Measurements from ENCODE around the gene LRGUK.
"Not testable (repeated sequence)": the region's sequence is repeated elsewhere in the genome, so short reads cannot be mapped to it uniquely, and the experiment has no call there.

Gene LRGUK, protein sequence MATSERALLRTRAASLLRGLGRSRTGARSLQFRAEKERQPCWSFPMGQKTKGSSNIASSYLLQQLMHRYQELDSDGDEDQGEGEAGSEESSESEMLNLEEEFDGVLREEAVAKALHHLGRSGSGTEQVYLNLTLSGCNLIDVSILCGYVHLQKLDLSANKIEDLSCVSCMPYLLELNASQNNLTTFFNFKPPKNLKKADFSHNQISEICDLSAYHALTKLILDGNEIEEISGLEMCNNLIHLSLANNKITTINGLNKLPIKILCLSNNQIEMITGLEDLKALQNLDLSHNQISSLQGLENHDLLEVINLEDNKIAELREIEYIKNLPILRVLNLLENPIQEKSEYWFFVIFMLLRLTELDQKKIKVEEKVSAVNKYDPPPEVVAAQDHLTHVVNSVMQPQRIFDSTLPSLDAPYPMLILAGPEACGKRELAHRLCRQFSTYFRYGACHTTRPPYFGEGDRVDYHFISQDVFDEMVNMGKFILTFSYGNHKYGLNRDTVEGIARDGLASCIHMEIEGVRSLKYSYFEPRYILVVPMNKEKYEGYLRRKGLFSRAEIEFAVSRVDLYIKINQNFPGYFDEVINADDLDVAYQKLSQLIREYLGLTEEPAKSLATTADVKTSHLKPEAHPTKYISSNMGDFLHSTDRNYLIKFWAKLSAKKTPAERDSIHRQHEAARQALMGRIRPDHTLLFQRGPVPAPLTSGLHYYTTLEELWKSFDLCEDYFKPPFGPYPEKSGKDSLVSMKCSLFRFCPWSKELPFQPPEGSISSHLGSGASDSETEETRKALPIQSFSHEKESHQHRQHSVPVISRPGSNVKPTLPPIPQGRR

DNA sequence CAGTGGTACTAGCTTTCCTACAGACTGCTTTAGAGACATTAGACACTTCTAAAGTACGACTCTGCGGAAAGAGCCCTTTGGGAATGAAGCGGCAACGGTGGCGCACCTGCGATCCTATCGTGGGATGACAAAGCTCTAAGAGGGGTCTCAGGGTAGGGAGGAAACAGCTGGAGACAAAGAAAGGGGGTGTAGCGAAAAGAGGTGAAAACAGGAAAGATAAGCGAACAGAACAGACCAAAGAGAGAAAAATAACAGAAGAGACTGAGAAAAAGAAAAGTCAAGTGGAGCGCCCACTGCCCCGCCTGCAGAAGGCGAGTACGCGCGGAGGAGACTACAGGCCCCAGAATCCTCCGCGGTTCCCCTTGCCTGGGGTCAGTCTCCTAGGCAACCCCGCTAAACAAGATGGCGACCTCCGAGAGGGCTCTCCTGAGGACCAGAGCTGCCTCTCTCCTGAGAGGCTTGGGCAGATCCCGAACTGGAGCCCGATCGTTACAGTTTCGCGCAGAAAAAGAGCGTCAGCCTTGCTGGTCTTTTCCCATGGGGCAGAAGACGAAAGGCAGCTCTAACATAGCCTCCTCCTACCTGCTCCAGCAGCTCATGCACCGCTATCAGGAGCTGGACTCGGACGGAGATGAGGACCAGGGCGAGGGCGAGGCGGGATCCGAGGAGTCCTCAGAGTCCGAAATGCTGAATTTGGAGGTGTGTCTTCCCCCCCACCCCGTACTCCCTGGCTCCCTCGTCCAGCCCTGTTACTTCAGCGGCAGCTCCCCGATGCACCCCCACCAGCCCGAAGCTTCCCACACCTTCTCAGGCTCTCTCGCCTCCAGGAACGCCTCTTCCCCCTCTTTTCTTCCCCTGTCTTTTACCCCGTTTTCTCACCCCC lies at the start of gene LRGUK:
TSS of gene LRGUK (plus strand) at position 375 of the 883 bp plus-strand sequence. CDS start at position 403, 28 bp downstream.
- peak; percentile 87 for DNase-seq (ENCODE audit: low spot score)

DNA sequence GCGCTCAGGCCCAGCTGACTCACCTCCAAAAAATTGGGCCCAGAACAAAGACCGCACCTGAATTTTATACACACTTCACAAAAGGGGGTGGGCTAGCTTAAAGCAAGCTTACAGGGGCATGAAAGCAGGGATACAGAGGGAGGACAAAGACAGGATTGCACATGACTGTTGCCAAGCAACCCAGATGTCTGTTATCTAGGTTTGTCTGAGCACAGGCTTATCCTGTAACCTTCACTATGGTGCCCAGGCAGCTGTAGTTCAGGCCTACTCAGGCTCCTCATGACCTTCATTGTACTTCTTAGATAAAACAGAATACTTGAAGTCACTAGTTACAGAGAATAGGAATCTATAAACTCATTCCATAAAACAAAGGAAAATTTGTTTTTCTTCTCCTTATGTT lies 49.6 kb upstream of the LRGUK start:
- not testable (repeated sequence) for DNase-seq (ENCODE audit: low spot score)

DNA sequence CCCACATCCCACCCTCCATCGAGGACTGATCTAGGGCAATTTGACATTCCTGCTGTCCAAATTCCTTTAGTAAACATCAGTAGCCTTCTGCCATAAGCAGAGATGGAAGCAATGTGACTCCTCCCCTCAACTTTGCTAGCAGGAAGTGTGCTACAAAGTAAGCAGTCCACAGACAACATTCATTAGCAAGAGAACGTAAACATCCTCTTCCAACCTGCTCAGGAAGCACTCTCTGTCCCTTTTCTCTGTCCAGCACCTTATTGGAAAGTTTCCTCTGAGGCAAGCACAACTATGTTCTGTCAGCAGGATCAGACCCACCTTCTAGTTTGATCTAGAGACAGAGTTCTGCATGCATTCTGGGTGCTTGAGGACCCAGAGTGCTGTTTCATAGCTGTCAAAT lies 48.1 kb upstream of the LRGUK start:
- DNase-seq (ENCODE audit: low spot score) = no peak

DNA sequence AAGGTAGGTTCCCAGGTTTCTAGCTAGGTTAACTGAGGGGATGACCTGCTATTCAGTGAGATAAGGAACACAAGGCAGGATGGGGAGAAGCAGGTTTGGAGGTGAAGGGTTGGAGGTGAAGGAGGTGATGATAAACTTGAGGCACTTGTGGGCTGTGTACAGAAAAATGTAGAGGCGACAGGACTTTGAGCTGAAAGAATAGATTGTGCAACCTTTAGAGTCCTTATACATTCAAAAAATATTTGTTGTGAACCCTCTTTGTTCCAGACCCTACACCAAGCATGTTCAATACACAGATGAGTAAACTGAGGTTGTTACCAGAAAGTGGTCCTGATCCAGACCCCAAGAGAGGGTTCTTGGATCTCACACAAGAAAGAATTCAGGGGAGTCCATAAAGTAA lies 45.4 kb upstream of the LRGUK start:
- DNase-seq (ENCODE audit: low spot score) = no peak

DNA sequence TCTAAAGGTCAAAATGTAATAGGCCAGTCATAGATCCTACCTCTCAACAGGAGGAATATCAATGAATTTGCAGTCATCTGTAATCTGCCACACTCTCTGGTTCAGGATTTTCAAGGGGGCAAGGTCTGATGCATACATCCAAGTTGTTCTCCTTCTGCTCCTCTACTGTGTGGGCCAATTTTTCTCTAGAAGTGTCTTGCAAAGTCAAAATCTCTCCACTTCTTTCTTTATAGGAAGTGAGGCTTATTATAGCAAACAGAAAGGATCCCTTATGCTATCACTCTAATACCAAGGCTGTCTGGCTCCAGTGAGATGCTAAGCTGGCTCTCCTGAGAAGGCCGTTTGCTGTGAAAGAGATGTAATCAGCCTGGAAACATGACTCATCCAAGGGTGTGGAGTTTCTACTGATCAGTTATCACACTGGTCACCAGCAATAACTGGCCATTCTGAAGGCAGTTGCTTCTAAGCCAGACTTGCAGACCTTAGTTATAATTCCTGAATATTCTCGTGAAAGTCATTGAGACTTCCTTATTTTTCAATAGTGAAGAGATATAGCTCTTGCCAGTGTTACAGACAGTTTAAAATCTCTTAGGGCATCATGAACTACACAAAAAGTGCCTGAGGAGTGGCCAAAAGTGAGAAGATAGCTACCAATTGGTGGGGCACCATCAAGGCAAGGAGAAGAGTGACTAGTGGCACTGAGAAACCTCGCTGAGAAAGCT lies 43.2 kb upstream of the LRGUK start:
- no peak for DNase-seq (ENCODE audit: low spot score)

DNA sequence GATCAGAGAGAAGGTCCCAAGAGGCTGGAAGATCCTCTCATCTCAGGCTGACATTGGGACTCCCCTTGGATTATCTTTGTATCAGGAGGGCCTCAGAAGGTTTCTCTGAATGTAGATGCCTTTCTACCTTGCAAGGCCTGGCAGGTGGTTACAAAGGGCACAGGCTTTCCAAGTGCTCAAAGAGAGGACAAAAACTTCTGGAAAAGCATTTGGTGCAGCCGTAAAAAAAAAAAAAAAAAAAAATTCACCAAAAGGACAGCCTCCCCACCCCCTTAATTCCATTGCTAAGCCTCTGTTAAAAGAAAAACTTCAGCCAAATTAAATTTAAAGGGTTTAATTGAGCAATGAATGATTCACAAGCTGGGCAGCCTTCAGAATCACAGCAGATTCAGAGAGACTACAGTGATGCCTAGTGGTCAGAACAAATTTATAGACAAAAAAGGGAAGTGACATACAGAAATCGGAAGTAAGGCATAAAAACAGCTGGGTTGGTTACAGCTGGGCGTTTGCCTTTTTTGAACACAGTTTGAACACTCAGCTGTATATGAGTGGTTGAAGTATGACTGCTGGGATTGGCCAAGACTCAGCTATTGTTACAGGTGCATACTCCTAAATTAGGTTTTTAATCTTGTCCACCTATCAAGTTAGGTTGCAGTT lies 42.5 kb upstream of the LRGUK start:
- peak; percentile 10 for DNase-seq (ENCODE audit: low spot score)

DNA sequence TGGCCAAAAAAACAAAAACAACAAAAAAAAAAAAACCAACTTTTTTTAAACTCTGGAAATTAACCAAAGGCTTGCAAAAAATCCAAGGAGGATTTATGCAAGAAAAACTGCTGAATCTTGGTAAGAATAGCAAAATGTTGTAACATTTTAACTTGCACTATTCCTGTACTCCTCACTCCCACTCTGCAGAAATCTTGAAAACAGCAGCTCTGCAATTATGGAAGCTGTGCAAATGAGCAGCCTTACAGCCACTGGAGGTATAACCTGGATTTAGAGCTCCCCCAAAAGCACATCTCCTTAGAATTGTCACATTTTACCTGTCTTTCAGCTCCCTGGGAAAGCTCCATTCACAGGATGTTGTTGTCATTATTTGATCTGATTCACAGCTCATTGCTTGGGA lies 41.8 kb upstream of the LRGUK start:
- DNase-seq (ENCODE audit: low spot score) = no peak

DNA sequence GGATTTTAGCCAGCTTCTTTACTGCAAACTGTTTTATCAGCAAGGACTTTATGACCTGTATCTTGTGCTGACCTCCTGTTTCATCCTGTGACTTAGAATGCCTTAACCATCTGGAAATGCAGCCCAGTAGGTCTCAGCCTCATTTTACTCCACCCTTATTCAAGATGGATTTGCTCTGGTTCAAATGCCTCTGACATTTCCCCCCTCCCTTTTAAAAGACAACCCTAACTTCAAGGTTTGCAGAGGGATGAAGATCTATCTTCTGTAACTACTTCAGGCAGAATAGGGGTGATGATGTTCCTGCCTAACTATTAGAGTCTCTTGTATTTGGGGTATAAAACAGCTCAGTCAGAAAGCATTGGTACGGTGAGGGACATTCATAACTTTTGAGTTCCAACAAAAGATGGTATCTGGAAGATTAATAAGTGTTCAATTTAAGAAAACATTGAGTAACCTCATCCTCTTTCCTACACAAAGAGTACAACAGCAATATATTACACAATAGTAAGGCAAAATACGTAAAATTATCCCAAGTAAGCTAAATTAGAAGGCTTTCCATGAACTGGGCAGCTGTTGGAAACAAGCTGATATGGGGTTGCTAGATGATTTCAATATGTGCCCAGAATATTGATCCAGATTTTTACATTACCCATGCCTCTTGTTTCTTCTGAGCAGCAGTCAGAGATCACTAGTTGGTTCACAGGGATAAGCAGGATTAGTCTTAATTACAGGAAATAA lies 40.0 kb upstream of the LRGUK start:
- DNase-seq (ENCODE audit: low spot score) = no peak

DNA sequence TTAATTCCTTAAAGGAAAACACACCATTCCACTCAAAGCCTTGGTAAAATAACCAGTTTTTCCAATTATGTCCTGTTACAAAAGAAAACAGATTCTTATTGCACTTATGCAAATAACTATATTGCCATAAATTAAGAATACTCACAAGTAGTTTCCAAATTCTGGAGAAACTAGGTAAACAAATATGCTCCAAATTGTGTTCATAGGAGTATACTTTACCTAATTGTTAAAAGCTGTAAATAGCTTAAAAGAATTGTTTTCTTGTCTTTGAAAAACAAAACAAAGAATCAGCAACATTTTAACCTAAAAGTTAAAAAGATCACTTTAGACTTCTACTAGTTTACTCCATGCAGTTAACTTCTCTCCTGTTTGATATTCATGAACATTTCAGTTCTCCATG lies 38.9 kb upstream of the LRGUK start:
- DNase-seq (ENCODE audit: low spot score) = no peak

DNA sequence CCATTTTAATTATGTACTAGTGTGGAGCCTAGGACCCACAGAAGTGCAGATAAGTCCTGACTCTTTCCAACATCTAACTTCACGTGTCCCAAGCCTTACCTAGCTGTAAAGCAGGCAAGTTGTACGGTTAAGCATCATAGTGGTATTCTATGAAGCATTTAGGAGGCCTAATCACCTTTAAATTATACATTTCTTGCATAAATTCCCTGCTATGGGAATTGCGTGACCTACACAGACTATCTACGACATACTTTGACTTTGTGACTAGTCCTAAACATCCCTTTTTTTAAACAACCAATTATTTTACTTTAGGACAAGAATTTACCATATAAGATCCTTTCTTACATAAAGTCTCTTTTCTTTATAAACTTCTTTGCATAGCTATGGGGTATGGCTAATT lies 37.7 kb upstream of the LRGUK start:
- DNase-seq (ENCODE audit: low spot score) = no peak

DNA sequence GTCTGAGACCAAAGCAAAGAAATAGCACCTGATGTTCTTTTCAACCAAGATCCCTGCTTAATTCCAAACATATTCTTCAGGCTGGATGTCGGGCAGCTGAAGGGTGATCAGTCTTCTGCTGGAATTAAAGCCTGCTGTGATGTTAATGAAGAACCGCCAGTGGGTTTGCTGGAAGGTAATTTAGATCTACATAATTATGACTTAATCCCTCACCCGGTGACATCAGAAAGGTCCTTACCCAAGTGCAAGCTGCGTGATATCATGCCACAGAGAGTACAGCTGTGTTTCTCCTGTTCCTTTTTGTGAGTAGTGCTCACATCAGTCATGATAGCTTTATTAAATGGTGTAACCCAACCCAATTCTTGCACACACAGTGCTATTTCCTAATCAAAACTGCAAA lies 29.1 kb upstream of the LRGUK start:
- DNase-seq (ENCODE audit: low spot score) = no peak

DNA sequence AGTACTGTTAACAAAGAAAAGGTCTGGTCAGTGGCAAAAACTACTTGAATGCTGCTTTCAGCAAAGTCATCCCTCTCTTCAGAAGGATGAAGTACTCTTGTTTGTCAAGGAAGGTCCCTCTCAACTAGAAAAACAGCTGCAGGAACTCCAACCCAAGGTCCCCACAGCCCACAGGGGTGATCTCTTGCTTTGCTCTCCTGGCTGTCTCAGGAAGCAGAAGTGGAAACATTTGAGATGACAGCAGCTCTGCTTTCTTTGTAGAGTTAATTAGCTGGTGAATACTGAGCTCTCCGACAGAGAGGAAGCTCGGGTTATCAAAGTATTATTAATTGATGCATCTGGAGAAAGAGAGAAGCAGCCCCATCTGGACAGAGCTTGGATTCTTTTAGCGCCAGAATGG lies 25.4 kb upstream of the LRGUK start:
- DNase-seq (ENCODE audit: low spot score) = no peak

DNA sequence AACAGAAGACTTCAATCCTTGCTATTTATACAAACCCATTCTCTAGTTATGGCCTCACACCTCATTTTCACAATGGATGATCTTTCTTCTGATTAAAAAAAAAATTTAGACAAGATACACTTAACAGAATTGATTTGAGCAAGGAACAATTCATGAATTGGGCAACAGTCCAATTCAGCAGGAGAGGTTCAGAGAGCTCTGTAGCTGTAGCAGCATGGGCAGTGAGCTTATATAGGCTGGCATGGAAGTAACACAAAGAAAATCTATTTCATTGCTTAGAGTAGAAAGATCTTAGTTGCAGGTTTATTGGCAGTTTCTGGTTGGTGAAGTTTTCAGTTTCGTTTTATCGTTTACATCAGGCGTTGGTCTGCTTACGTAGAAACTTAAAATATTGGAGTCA lies 23.0 kb upstream of the LRGUK start:
- no peak for DNase-seq (ENCODE audit: low spot score)

DNA sequence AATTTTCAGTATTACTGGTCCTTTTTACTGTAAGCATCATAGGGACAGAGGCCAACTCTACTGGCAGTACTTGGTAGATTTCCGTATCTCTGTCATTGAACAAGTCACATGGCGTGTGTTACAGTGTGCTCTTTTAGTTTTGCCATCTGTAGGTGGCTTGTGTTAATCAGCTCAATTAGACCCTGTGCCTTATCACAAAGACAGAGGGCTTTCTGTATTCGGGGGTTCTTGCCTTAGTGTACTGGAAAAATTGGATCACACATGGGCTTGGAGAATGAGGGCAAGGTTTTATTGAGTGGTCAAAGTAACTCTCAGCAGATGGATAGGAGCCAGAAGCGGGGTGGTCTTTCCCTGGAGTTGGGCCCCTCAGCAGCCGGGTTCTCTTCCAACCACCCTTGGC lies 21.3 kb upstream of the LRGUK start:
- no peak for DNase-seq (ENCODE audit: low spot score)

DNA sequence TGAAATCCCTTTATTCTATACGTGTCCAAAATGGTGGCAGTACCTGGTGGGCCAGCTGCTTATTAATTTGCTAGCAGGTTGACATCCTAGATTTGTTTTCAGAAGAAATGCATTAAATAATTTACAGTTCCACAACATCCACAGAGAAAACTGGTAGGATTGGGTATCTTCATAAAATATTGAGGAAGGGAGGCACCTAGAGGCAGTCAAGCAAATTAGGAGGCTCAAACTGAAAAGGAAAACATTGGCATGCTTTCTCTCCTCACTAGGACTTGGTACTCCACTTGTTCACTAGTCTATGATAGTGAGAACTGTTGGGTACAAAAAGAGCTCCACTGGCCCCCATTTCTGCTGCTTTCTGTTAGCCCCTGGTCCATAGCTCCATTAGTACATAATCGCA lies 18.3 kb upstream of the LRGUK start:
- DNase-seq (ENCODE audit: low spot score) = no peak

DNA sequence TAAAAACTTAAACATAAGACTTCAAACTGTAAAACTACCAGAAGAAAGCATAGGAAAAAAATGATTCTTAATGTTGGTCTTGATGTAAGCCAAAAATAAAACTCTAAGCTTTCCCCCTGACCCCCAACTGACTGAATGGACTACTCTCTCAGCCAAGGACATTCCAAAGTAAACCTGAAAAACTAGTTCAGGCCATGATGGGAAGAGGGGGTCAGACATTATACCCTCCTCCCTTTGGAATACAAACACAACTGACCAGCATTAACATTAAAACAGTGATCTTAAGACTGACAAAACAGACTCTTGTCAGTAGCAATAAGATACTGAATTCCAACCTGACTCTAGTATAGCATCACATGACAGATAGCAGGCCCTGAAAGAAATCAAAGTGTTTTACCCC lies 13.5 kb upstream of the LRGUK start:
- no peak for DNase-seq (ENCODE audit: low spot score)

DNA sequence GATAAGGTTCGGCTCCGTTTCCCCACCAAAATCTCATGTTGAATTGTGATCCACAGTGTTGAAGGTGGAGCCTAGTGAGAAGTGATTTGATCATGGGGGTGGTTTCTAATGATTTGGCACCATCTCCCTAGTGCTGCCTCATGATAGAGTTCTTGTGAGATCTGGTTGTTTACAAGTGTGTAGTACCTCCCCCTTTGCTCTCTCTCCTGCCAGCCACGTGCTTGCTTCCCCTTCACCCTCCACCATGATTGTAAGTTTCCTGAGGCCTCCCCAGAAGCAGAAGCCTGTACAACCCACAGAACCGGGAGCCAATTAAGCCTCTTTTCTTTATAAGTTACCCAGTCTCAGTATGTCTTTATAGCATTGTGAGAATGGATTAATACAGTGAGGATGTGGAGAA lies 12.1 kb upstream of the LRGUK start:
- no peak for DNase-seq (ENCODE audit: low spot score)

DNA sequence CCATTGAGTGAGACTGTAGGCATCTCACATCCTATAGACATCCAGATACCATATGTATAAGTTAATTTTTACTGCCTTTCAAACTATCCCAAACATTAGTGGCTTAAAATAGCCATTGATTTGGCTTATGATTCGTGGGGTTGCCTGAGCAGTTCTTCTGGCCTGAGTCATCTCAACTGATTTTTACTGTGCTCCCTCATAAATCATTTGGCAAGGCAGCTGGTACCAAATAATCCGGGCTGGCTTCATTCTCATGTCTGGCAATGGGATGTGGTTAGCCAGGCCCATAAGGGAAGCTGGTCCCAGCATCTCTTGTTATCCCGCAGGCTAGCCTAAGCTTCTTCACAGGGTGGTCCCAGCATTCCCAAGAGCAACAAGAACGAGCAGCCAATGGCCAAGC lies 6.7 kb upstream of the LRGUK start:
- DNase-seq (ENCODE audit: low spot score) = no peak

DNA sequence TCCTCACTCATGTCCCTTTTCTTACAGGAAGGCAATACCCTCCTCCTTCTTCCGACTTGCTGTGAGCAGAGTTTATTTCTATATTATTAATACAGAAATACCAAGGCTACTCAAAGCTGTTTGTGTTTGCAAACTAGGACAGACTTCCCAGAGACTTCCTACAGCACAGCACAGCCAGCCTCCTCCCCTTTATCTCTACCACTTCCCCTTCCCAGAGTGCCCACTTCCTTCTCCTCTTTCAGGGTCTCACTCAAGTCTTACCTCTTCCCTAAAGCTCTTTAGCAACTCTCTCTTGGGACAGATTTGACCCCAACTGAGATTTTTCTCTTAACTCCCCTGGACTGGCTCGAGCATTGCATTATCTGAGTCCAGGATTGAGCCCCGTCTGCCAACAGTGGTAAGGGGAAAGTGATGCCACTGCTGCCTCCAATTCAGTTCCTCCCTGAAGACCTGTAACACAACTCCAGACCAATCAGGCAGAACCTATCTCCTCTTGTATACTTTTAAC lies 5.5 kb upstream of the LRGUK start:
- peak; percentile 40 for DNase-seq (ENCODE audit: low spot score)

DNA sequence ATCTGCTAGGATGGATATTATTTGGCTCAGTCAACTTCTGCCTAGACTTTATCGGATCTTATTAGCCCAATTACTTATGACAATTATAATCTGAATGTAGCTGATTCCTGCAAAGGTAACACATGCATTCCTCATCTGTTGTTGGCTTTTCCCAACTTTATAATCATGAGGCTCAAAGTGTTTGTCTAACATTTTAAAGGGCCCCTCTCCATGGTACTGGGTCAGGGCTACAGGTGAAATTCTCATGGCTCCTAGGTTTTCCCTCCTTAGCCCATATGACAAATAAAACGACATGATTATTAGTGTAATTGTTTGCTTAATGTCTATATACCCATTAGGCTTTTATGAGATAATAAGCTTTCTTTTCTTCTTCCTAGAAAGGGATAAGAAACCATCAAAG lies 4.2 kb upstream of the LRGUK start:
- no peak for DNase-seq (ENCODE audit: low spot score)
